Upper lobe of left lung (tissue), 4 donors: ENCODE data around the gene ADARB1.

Experiments used
- EP300 ChIP-seq, 4 donors: sonication (generic); formaldehyde crosslinking; IDR thresholded peaks; one replicate each; pipeline ENCODE4 v1.5.1; 2017; ENCODE audit warnings: antibody characterized with exemption in 4 of 4, control low read depth in 2 of 4
- TF ChIP-seq, protein P1 (sequence below), 6 experiments: fragments of 450-650 bp in 4 of 6; fragments of 200-600 bp in 2 of 6; sonication (generic) in 2 of 6; IDR thresholded peaks; one replicate each; pipeline ENCODE4 v1.5.1; 2016 to 2019; ENCODE audit warnings: antibody characterized with exemption in 6 of 6

DNA sequence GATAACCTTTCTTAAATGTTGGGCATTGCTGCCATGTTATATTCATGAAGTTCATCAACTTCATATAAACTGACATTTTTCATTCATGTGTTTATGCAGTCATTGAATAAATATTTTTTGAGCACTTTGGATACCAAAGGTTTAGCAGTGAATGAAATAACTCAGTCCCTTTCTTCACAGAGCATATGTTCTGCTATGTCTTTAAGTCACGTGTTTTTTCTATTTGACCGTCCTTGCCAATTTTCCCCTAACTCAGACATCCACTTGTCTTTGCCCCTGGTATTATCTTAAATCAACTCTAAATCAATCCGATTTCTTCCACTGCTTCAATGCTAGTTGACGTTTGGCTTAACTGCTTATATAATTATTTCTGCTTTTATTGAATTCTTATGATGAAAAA, 16.6 kb downstream of the ADARB1 start:
- TF ChIP-seq, protein P1, sequence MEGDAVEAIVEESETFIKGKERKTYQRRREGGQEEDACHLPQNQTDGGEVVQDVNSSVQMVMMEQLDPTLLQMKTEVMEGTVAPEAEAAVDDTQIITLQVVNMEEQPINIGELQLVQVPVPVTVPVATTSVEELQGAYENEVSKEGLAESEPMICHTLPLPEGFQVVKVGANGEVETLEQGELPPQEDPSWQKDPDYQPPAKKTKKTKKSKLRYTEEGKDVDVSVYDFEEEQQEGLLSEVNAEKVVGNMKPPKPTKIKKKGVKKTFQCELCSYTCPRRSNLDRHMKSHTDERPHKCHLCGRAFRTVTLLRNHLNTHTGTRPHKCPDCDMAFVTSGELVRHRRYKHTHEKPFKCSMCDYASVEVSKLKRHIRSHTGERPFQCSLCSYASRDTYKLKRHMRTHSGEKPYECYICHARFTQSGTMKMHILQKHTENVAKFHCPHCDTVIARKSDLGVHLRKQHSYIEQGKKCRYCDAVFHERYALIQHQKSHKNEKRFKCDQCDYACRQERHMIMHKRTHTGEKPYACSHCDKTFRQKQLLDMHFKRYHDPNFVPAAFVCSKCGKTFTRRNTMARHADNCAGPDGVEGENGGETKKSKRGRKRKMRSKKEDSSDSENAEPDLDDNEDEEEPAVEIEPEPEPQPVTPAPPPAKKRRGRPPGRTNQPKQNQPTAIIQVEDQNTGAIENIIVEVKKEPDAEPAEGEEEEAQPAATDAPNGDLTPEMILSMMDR (IDR thresholded peaks at IDR 0.05): no peak
- TF ChIP-seq EP300 (IDR thresholded peaks at IDR 0.05): no peak
